Mesenchymal stem cell (in vitro differentiated cells and primary cell): ENCODE measurements around the gene SLC1A2.

Experiments
- DNase-seq: peaks from one replicate; pipeline ENCODE4 v3.0.0-alpha.2; 2013
- H2AFZ ChIP-seq: one replicate; pipeline ENCODE4 v1.6.1; 2013; ENCODE audit warnings: low read depth, mild to moderate bottlenecking, control low read depth, inconsistent platforms, low read length, moderate library complexity
- H2AK5ac ChIP-seq: 2 replicates; pipeline ENCODE4 v1.6.1; 2013; ENCODE audit warnings: low read length, moderate library complexity, mild to moderate bottlenecking, inconsistent platforms; ENCODE audit not compliant: severe bottlenecking
- H2BK120ac ChIP-seq: one replicate; pipeline ENCODE4 v1.6.1; 2013; ENCODE audit warnings: low read depth, mild to moderate bottlenecking, inconsistent platforms, low read length, moderate library complexity
- H2BK12ac ChIP-seq, 2 experiments: one replicate each; pipeline ENCODE4 v1.6.1; 2013; ENCODE audit warnings: inconsistent platforms in 2 of 2, low read length in 2 of 2, mild to moderate bottlenecking in 2 of 2, moderate library complexity in 2 of 2, control low read depth in 1 of 2
- H2BK15ac ChIP-seq: one replicate; pipeline ENCODE4 v1.6.1; 2013; ENCODE audit warnings: mild to moderate bottlenecking, low read depth, inconsistent platforms; ENCODE audit not compliant: poor library complexity, severe bottlenecking
- H2BK5ac ChIP-seq: 2 replicates; pipeline ENCODE4 v1.6.1; 2013; ENCODE audit warnings: low read depth, mild to moderate bottlenecking, low read length, control low read depth, inconsistent platforms; ENCODE audit not compliant: poor library complexity, severe bottlenecking
- H3K14ac ChIP-seq, 2 experiments: one replicate each; pipeline ENCODE4 v1.6.1; 2013; ENCODE audit warnings: inconsistent platforms in 2 of 2, low read length in 2 of 2, control low read depth in 1 of 2, mild to moderate bottlenecking in 1 of 2, moderate library complexity in 1 of 2
- H3K18ac ChIP-seq, 2 experiments: one replicate each; pipeline ENCODE4 v1.6.1; 2013; ENCODE audit warnings: inconsistent platforms in 2 of 2, low read length in 2 of 2, control low read depth in 1 of 2, low read depth in 1 of 2, mild to moderate bottlenecking in 1 of 2
- H3K23ac ChIP-seq, 2 experiments: one replicate each; pipeline ENCODE4 v1.6.1; 2013; ENCODE audit warnings: inconsistent platforms in 2 of 2, low read length in 2 of 2, mild to moderate bottlenecking in 2 of 2, moderate library complexity in 2 of 2, control low read depth in 1 of 2
- H3K27ac ChIP-seq: 2 replicates; pipeline ENCODE4 v1.5.1; 2013; ENCODE audit warnings: mild to moderate bottlenecking, moderate library complexity, low read length, control low read depth, inconsistent platforms; ENCODE audit not compliant: poor library complexity, severe bottlenecking
- H3K27me3 ChIP-seq, 2 experiments: 2 replicates each; pipeline versions ENCODE4 v1.6.1 to v1.7.0; 2013; ENCODE audit warnings: low read length in 2 of 2, mild to moderate bottlenecking in 2 of 2, moderate library complexity in 2 of 2, control low read depth in 1 of 2, inconsistent platforms in 1 of 2; ENCODE audit not compliant: control insufficient read depth in 1 of 2, insufficient read depth in 1 of 2
- H3K36me3 ChIP-seq, 2 experiments: 2 replicates each; pipeline versions ENCODE4 v1.6.1 to v1.7.0; 2013; ENCODE audit warnings: low read length in 2 of 2, control low read depth in 1 of 2, inconsistent platforms in 1 of 2, low read depth in 1 of 2, mild to moderate bottlenecking in 1 of 2; ENCODE audit not compliant: insufficient read depth in 2 of 2, control insufficient read depth in 1 of 2
- H3K4ac ChIP-seq, 2 experiments: one replicate each; pipeline ENCODE4 v1.6.1; 2013; ENCODE audit warnings: inconsistent platforms in 2 of 2, low read length in 2 of 2, mild to moderate bottlenecking in 2 of 2, moderate library complexity in 2 of 2, control low read depth in 1 of 2, low read depth in 1 of 2
- H3K4me1 ChIP-seq: 2 replicates; pipeline ENCODE4 v1.6.1; 2013; ENCODE audit warnings: low read depth, low read length, control low read depth; ENCODE audit not compliant: control insufficient read depth, insufficient read depth
- H3K4me2 ChIP-seq: 2 replicates; pipeline ENCODE4 v1.6.1; 2013; ENCODE audit warnings: low read length, mild to moderate bottlenecking, inconsistent platforms; ENCODE audit not compliant: poor library complexity, severe bottlenecking
- H3K4me3 ChIP-seq, 2 experiments: 2 replicates each; pipeline versions ENCODE4 v1.5.1 to v1.7.0; 2013; ENCODE audit warnings: low read length in 2 of 2, mild to moderate bottlenecking in 2 of 2, control low read depth in 1 of 2, low read depth in 1 of 2; ENCODE audit not compliant: insufficient read depth in 1 of 2
- H3K79me1 ChIP-seq: replicated peaks from 2 replicates; pipeline ENCODE4 v1.6.1; 2013; ENCODE audit warnings: mild to moderate bottlenecking, control low read depth, low read length, inconsistent platforms; ENCODE audit not compliant: poor library complexity, severe bottlenecking
- H3K9ac ChIP-seq: 2 replicates; pipeline ENCODE4 v1.7.0; 2013; ENCODE audit warnings: mild to moderate bottlenecking, low read length, moderate library complexity
- H3K9me3 ChIP-seq: 2 replicates; pipeline ENCODE4 v1.7.0; 2013; ENCODE audit warnings: mild to moderate bottlenecking, low read length; ENCODE audit not compliant: control insufficient read depth
- H4K8ac ChIP-seq: one replicate; pipeline ENCODE4 v1.6.1; 2013; ENCODE audit warnings: inconsistent platforms, mild to moderate bottlenecking, low read length, moderate library complexity
- H4K91ac ChIP-seq: one replicate; pipeline ENCODE4 v1.6.1; 2013; ENCODE audit warnings: mild to moderate bottlenecking, low read length, inconsistent platforms
- WGBS: methylation state at CpG from one replicate; pipeline ENCODE4 v1.1.7; 2013; ENCODE audit warnings: mixed read lengths; 5-methylcytosine and 5-hydroxymethylcytosine counted together

The SLC1A2 gene

DNA sequence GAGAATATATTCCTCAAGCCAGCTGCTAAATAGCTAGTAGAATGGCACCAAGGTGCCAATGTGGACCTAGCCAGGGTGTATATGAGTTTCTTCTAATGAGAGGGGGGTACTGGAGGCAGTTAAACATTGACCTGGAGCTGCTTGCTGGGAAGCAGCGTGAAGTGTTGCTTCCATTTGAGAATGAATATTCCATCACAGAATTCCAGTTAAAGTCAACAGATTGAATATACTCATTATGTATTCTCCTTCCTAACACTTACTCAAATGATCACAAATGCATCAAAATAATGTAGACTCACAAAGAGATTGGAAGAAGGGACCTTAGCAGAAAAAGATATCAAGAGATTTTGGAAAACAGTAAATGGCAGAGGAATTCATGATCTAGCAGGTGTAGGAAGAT, 178.3 kb downstream of the SLC1A2 start:
- no peak overlapping the region for H4K8ac ChIP-seq

DNA sequence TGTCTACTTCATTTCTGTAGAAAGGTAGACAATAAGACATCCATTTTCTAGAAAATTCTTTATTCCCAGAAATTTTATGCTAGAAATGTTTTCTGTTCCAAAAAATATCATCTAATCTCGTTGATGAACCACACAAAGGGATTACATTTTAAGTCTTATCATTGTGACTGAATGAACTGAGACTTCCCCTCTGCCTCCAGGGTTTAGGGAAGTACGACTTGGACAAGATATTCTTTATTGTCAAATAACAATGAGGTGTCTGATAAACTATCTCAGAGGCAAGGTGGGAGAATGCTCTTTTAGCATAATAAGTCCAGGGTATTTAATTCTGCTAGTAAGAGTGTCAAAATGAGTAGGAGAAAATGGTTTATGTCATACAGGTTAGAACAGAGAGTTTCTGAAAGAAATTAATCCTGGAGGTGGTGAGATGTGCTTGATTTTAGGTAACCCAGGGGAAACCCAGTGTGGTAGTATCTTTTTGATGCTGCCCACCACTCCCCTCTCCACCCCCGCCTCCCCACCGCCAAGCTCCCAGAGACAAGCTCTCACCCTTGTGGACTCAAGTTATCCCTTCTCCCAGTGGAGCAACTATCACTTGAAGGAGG, 179.8 kb downstream of the SLC1A2 start:
- WGBS = 93% methylated on average over 4 of the region's 4 CpGs
- Histone ChIP-seq H3K36me3 (no peaks in the 10 kb centered on the region), H2BK12ac (no peak overlapping the region)

More for the DNA sequence above, 178.3 kb downstream of the SLC1A2 start:
- H3K4me3 ChIP-seq = no peak overlapping the region
- no peak overlapping the region for H3K23ac ChIP-seq
- H3K27ac ChIP-seq = no peak overlapping the region
- H3K9me3 ChIP-seq = no peaks in the 10 kb centered on the region
- H3K79me1 ChIP-seq = no peaks in the 10 kb centered on the region
- DNase-seq = no peak
- H3K9ac ChIP-seq = no peak overlapping the region
- H3K36me3 ChIP-seq = no peaks in the 10 kb centered on the region
- H2BK15ac ChIP-seq = no peak overlapping the region
- no peaks in the 10 kb centered on the region for H3K27me3 ChIP-seq
- H3K14ac ChIP-seq = no peak overlapping the region
- H2AFZ ChIP-seq = no peak overlapping the region
- H2BK120ac ChIP-seq = no peak overlapping the region
- no peak overlapping the region for H4K91ac ChIP-seq
- no peak overlapping the region for H3K18ac ChIP-seq
- no peak overlapping the region for H2AK5ac ChIP-seq
- H3K4me1 ChIP-seq = peaks cover 2% of the 10 kb centered on the region
- H3K4me2 ChIP-seq = no peak overlapping the region
- H2BK12ac ChIP-seq = no peak overlapping the region
- no peak overlapping the region for H2BK5ac ChIP-seq
- no peak overlapping the region for H3K4ac ChIP-seq
- WGBS = 83% methylated on average over 1 of the region's 1 CpG

DNA sequence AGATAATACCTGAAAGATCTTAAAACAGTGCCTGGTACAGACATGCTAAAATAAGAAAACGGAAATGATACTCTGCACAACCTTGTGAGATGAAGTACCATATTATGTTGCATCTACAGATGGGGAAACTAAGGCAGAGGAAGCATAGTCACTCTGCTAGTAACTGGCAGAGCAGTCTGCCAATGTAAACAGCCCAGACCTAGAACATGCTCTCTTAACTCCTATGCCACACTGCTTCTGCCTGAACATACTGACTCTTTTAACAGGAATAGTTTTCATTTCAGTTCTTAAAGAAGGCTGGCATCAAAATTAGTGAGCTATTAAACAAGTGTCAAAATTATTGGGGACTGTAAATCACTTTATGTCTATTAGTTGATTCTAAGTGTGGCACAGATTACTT, 180.5 kb downstream of the SLC1A2 start:
- Histone ChIP-seq H3K36me3 (no peaks in the 10 kb centered on the region), H3K4me3 (no peak overlapping the region), H3K4me1 (peaks cover 2% of the 10 kb centered on the region), H3K4me2 (no peak overlapping the region), H4K91ac (no peak overlapping the region), H3K27me3 (no peaks in the 10 kb centered on the region), H4K8ac (no peak overlapping the region), H2AFZ (no peak overlapping the region), H3K4ac (no peak overlapping the region), H3K79me1 (no peaks in the 10 kb centered on the region), H2AK5ac (no peak overlapping the region), H3K9me3 (no peaks in the 10 kb centered on the region), H3K14ac (no peak overlapping the region), H2BK12ac (no peak overlapping the region), H3K23ac (no peak overlapping the region), H3K27ac (no peak overlapping the region), H3K9ac (no peak overlapping the region), H2BK120ac (no peak overlapping the region), H2BK5ac (no peak overlapping the region), H2BK15ac (no peak overlapping the region), H3K18ac (no peak overlapping the region)
- WGBS = 88% methylated on average over 1 of the region's 1 CpG
- no peak for DNase-seq

More for the DNA sequence above, 179.8 kb downstream of the SLC1A2 start:
- no peak overlapping the region for H3K4me2 ChIP-seq
- no peak overlapping the region for H3K18ac ChIP-seq
- no peak overlapping the region for H2AK5ac ChIP-seq
- H3K14ac ChIP-seq = no peak overlapping the region
- no peak overlapping the region for H2BK15ac ChIP-seq
- no peaks in the 10 kb centered on the region for H3K79me1 ChIP-seq
- no peak overlapping the region for H3K9ac ChIP-seq
- no peak overlapping the region for H3K27ac ChIP-seq
- no peak overlapping the region for H3K4ac ChIP-seq
- no peak overlapping the region for H3K4me3 ChIP-seq
- no peaks in the 10 kb centered on the region for H3K27me3 ChIP-seq
- no peaks in the 10 kb centered on the region for H3K9me3 ChIP-seq
- no peak overlapping the region for H2BK120ac ChIP-seq
- H3K23ac ChIP-seq = no peak overlapping the region
- no peak overlapping the region for H4K8ac ChIP-seq
- peaks cover 2% of the 10 kb centered on the region for H3K4me1 ChIP-seq
- H2BK5ac ChIP-seq = no peak overlapping the region
- no peak overlapping the region for H2AFZ ChIP-seq
- no peak for DNase-seq
- H4K91ac ChIP-seq = no peak overlapping the region

DNA sequence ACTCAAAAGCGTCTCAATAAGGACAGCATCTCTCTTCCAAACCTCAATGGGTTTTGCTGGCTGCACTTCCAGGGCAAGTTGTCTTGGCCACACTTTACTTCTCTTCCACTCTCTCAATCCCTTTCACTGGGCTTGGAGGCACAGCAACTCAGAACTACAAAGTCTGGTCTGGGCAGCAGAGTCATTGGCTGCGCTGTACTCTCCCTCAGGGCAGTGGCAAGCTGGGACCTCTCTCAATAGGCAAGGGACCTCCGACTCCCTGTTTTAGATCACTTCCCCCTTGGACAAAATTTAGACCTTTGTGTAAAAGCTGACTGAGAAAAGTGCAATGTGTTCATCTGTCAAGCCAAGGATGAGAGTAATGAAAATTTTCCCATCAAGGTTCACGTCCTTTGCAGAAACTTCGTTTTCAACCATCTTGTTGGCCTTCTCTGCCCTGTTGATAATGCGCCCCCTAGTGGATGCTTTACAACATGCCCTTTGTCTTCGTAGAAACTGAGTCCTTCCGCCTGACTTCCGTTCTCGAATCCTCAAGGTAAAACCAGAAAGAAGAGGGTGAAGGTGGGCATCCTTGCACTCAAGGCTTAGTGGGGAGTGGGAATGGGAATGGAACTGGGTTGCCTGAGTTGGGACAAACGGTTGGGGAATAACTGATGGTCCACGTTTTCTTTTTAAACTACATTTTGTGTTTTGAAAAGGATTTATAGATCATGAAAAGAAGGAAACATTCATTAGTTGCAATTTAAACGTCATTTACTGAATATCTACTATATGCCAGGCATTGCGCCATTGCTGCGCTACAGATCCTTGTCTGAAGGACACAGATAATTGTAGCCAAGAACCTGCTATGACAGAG, 181.3 kb downstream of the SLC1A2 start:
- no peak overlapping the region for H4K91ac ChIP-seq
- 78% methylated on average over 14 of the region's 15 CpGs for WGBS
- no peak overlapping the region for H2AK5ac ChIP-seq
- no peak overlapping the region for H3K4ac ChIP-seq
- peaks cover 2% of the 10 kb centered on the region for H3K4me1 ChIP-seq
- no peak for DNase-seq
- no peak overlapping the region for H3K14ac ChIP-seq
- H3K27ac ChIP-seq = no peak overlapping the region
- H2BK15ac ChIP-seq = no peak overlapping the region
- H4K8ac ChIP-seq = no peak overlapping the region
- no peak overlapping the region for H2BK5ac ChIP-seq
- H3K36me3 ChIP-seq = no peaks in the 10 kb centered on the region
- H2BK12ac ChIP-seq = no peak overlapping the region
- H3K4me2 ChIP-seq = no peak overlapping the region
- H3K23ac ChIP-seq = no peak overlapping the region
- H2AFZ ChIP-seq = no peak overlapping the region
- H3K4me3 ChIP-seq = no peak overlapping the region
- H3K9ac ChIP-seq = no peak overlapping the region
- no peak overlapping the region for H2BK120ac ChIP-seq
- H3K79me1 ChIP-seq = no peaks in the 10 kb centered on the region
- H3K18ac ChIP-seq = no peak overlapping the region
- H3K9me3 ChIP-seq = no peaks in the 10 kb centered on the region
- no peaks in the 10 kb centered on the region for H3K27me3 ChIP-seq
